ENCODE measurements around the gene DAZAP1.

Gene DAZAP1

GRCh38 chr19:1481224-1481892 lies 74.0 kb downstream of the DAZAP1 start:
- TF ChIP-seq REST (IDR thresholded peaks at IDR 0.05; ENCODE audit: insufficient read depth in 1 of 2, low read depth in 2 of 2, low read length in 2 of 2): no peak
- no peak for TF ChIP-seq TAF1 (IDR thresholded peaks at IDR 0.05; ENCODE audit: borderline replicate concordance, insufficient read depth, low read length)
- no peak for TF ChIP-seq SIN3A (IDR thresholded peaks at IDR 0.05; ENCODE audit: borderline replicate concordance, insufficient read depth, low read length)
- no peak for TF ChIP-seq POLR2AphosphoS5 (IDR thresholded peaks at IDR 0.05; ENCODE audit: low read depth, low read length)
- TF ChIP-seq FOXP2 (optimal IDR thresholded peaks at IDR 0.05; ENCODE audit: borderline replicate concordance, extremely low read depth, extremely low read length, insufficient read depth): no peak

GRCh38 chr19:1481893-1482360 lies 74.5 kb downstream of the DAZAP1 start:
- TF ChIP-seq SIN3A (IDR thresholded peaks at IDR 0.05; ENCODE audit: borderline replicate concordance, insufficient read depth, low read length): no peak
- TF ChIP-seq REST (IDR thresholded peaks at IDR 0.05; ENCODE audit: insufficient read depth in 1 of 2, low read depth in 2 of 2, low read length in 2 of 2): no peak

- TF ChIP-seq POLR2AphosphoS5 (IDR thresholded peaks at IDR 0.05; ENCODE audit: low read depth, low read length): no peak
- no peak for TF ChIP-seq SIN3A (IDR thresholded peaks at IDR 0.05; ENCODE audit: borderline replicate concordance, insufficient read depth, low read length)
- no peak for TF ChIP-seq TAF1 (IDR thresholded peaks at IDR 0.05; ENCODE audit: borderline replicate concordance, insufficient read depth, low read length)
- no peak for TF ChIP-seq REST (IDR thresholded peaks at IDR 0.05; ENCODE audit: insufficient read depth in 1 of 2, low read depth in 2 of 2, low read length in 2 of 2)
- TF ChIP-seq FOXP2 (optimal IDR thresholded peaks at IDR 0.05; ENCODE audit: borderline replicate concordance, extremely low read depth, extremely low read length, insufficient read depth): no peak
Measured at GRCh38 chr19:1482361-1483130, 75.2 kb downstream of the DAZAP1 start.

GRCh38 chr19:1483131-1483978 lies 76.0 kb downstream of the DAZAP1 start:
- TF ChIP-seq SIN3A (IDR thresholded peaks at IDR 0.05; ENCODE audit: borderline replicate concordance, insufficient read depth, low read length): no peak
- TF ChIP-seq FOXP2 (optimal IDR thresholded peaks at IDR 0.05; ENCODE audit: borderline replicate concordance, extremely low read depth, extremely low read length, insufficient read depth): no peak
- no peak for TF ChIP-seq POLR2AphosphoS5 (IDR thresholded peaks at IDR 0.05; ENCODE audit: low read depth, low read length)
- no peak for TF ChIP-seq REST (IDR thresholded peaks at IDR 0.05; ENCODE audit: insufficient read depth in 1 of 2, low read depth in 2 of 2, low read length in 2 of 2)
- TF ChIP-seq TAF1 (IDR thresholded peaks at IDR 0.05; ENCODE audit: borderline replicate concordance, insufficient read depth, low read length): no peak
